ENCODE results near the gene OXNAD1.

- TF ChIP-seq, protein P1, sequence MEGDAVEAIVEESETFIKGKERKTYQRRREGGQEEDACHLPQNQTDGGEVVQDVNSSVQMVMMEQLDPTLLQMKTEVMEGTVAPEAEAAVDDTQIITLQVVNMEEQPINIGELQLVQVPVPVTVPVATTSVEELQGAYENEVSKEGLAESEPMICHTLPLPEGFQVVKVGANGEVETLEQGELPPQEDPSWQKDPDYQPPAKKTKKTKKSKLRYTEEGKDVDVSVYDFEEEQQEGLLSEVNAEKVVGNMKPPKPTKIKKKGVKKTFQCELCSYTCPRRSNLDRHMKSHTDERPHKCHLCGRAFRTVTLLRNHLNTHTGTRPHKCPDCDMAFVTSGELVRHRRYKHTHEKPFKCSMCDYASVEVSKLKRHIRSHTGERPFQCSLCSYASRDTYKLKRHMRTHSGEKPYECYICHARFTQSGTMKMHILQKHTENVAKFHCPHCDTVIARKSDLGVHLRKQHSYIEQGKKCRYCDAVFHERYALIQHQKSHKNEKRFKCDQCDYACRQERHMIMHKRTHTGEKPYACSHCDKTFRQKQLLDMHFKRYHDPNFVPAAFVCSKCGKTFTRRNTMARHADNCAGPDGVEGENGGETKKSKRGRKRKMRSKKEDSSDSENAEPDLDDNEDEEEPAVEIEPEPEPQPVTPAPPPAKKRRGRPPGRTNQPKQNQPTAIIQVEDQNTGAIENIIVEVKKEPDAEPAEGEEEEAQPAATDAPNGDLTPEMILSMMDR (IDR thresholded peaks at IDR 0.05), result no peak
- no peak for TF ChIP-seq POLR2A (IDR thresholded peaks at IDR 0.05)
- TF ChIP-seq POLR2AphosphoS5 (IDR thresholded peaks at IDR 0.05), result no peak
Observed at GRCh38 chr3:16260046-16260445, 5.0 kb upstream of the OXNAD1 start.
